ENCODE results near the gene RBMS3.
"Not testable (repeated sequence)": the region's sequence is repeated elsewhere in the genome, so short reads cannot be mapped to it uniquely, and the experiment has no call there.

Gene RBMS3

GRCh38 chr3:29339016-29339833, 58.4 kb downstream of the RBMS3 start:
- DNase-seq (ENCODE audit: low spot score): no peak

- no peak for DNase-seq (ENCODE audit: low spot score)
These were observed 63.3 kb downstream of the RBMS3 start for GRCh38 chr3:29344154-29344553.

DNA sequence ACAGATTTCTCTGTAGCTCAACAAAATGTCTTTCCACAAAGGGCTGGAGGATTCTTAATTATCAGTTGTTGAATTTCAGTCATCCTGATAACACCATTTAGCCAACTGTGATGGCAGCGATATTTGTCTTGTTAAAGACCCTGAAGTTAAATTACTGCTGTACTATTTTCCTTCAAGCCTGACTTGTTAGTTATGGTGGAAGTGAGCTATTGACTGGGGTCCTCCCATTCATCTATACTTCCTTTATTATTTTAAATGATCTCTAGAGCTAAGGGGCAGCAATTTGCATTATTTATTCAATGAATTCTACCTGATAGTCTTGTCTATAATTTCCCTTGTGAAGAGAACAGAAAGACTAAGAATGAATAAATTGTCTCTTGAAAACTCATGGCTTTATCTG, 64.1 kb downstream of the RBMS3 start:
- DNase-seq (ENCODE audit: low spot score): no peak

- no peak for DNase-seq (ENCODE audit: low spot score)
These were observed 64.8 kb downstream of the RBMS3 start for GRCh38 chr3:29345516-29346300.

DNA sequence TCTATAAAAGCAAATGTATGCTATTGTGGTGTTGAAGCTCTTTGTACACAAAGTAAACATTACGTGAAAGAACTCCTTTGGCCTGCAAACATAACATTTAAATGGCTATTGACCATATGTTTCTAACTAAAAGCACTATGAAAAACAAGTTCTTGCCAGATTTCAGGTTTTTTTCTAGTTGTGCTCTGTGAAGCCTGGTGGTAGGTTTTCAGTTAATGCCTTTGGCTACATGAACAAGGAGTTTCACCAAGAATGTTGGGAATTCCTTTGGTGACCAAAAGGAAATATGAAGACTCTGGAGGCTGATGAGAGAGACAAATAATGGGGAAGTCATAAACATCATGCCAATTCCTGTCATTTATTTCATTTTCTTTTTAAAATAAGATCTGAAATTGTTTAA, 66.0 kb downstream of the RBMS3 start:
- DNase-seq (ENCODE audit: low spot score): no peak

DNA sequence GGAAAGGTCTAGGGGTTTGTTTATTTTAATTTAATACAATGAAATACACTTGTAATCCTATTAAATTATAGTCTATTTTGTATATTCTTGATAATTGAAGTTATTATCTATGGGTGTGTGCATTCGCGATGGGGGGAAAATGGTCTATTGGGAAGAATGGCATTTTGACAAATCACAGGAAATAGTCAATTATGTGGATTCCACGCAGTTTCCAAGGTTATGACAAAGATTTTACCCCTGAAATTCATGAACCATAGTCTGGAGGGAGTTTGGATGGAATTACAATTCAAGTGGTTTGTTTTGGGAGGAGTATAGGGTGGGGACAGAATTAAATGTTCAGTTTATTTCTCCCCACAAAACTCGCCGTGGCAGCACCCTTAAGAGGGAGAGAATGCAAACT, 66.5 kb downstream of the RBMS3 start:
- no peak for DNase-seq (ENCODE audit: low spot score)

DNA sequence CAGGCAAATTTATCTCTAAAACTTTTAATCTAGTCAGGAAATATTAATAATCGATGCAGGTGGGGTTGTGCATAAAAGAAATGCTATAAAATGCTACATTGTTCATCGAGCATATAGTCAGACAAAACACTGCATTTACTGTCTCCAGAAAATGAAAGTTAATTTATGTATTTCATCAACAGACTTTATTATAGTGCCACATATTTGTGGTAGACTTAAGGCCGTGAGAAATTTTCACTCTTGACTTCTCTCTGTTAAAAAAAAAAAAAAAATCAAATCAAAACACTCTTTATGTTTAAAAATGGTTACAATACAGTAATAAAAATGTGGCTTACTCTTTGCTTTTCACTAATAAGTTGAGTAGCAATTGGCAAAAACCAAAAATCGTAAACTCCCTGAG, 67.4 kb downstream of the RBMS3 start:
- no peak for DNase-seq (ENCODE audit: low spot score)

GRCh38 chr3:29349049-29349448, 68.2 kb downstream of the RBMS3 start:
- DNase-seq (ENCODE audit: low spot score): no peak

GRCh38 chr3:29353807-29354206, 72.9 kb downstream of the RBMS3 start:
- DNase-seq (ENCODE audit: low spot score): no peak

- no peak for DNase-seq (ENCODE audit: low spot score)
These were observed 74.0 kb downstream of the RBMS3 start for GRCh38 chr3:29354894-29355293.

DNA sequence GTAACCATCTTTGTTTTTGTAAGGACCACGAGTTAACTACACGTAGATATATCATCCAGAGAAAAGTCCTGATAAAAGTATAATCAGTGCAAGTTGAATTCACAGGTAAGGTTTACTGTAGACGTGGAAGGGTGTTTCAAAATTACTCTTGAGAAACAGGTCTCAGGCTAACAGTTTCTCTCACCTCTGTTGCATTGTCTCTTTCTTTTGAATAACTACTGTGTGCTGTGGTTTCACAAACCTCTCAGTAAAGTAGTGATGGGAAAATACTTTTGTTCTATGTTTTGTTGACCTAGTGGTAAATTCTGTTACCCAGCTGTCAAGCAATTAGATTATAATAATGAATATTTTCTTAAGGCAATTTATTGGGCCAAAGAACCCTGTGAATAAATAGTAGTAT, 75.2 kb downstream of the RBMS3 start:
- no peak for DNase-seq (ENCODE audit: low spot score)

DNA sequence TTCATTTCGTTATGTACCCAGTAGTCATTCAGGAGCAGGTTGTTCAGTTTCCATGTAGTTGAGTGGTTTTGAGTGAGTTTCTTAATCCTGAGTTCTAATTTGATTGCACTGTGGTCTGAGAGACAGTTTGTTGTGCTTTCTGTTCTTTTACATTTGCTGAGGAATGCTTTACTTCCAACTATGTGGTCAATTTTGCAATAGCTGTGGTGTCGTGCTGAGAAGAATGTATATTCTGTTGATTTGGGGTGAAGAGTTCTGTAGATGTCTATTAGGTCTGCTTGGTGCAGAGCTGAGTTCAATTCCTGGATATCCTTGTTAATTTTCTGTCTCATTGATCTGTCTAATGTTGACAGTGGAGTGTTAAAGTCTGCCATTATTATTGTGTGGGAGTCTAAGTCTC, 79.4 kb downstream of the RBMS3 start:
- DNase-seq (ENCODE audit: low spot score): not testable (repeated sequence)

GRCh38 chr3:29363110-29363509, 82.2 kb downstream of the RBMS3 start:
- no peak for DNase-seq (ENCODE audit: low spot score)

DNA sequence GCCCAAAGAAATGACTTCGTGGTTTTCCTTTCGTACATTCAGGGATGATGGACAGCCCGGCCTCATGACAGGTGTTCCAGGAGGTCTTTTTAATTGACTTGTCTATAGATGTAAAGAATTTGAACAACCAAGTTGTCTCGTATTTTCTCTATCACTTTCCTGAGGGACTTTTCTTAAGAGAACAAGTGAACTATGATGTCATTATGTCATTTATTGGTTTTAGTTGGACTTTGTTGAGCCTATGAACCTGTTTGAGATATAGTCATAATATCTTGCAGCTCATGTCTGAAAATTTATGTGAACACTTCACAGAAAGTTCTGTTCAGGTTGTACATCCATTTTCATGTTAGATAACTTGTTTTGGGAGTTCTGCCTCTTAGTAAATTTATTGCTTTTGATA, 89.2 kb downstream of the RBMS3 start:
- DNase-seq (ENCODE audit: low spot score): no peak

DNA sequence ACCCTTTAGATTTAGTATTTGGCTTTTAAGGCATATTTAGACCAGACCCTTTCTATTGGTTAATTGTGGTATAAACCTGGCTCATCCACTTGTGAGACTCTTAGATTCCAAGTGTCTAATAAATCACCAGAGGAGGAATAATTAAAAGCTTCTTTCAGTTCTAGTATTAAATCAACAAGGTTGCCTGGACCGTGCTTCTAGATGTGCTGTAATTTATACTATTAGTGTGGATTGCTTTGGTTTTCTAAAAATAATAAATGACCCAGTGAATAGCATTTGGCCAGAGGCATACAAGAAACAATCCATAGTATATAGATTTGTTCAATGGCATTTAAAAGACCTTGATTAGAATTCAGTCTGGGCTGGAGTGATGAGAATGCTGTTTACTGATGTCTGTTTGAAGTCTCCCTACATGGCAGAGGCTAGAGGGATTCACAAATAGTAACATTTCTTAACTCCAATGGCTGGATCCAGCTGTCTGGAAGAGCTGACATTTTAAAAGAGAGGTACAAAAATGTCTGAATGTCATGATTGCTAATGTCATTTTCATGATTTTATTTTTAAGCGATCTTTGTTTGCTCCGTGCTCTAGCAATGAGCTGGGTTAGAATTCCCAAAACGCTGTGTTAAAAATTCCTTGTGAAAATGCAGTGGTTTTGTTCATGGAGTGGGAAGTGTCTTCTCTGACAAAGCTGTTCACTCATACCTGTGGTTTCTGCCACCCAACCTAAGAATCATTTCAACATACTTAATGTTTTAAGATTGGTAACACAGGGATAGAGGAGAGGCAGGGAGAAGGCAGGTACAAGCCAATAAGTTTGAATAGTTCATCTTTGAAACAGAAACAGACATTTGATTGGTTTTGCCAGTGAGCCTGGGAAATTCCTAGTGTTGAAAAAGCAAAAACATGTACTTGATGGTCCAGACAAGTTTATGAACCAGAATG, 89.9 kb downstream of the RBMS3 start:
- no peak for DNase-seq (ENCODE audit: low spot score)

GRCh38 chr3:29373131-29373680, 92.3 kb downstream of the RBMS3 start:
- no peak for DNase-seq (ENCODE audit: low spot score)

DNA sequence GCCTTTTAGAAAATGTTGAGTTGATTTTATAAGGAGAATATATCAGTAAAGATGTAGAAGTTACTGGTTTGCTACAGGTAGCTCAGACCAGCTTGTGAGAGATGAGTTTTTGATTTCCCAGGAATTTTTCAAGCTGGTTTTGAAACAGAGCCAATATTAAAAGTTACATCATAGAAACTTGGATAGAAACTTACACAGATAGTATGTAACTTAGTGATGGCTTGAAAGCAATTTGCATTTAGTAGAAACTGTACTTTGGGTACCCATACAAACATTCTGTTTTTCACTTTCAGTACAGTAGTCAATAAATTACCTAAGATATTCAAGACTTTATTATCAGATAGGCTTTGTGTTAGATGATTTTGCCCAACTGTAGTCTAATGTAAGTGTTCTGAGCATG, 93.4 kb downstream of the RBMS3 start:
- no peak for DNase-seq (ENCODE audit: low spot score)

DNA sequence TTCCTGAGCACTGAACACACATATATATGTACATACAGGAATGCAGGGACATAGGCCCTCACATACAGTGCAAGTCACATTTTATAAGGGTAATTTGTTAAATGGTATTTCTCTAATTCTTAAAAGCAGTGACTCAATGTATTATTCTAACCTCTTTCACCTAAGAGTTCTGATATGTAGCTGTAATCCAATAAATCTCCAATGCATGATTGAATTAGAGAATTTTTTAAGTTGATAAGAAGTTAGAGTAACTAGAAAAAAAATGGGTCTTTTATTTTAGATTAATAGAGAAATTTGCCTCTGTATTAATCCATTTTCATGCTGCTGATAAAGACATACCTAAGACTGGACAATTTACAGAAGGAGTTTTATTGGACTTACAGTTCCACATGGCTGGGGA, 98.2 kb downstream of the RBMS3 start:
- DNase-seq (ENCODE audit: low spot score): no peak

DNA sequence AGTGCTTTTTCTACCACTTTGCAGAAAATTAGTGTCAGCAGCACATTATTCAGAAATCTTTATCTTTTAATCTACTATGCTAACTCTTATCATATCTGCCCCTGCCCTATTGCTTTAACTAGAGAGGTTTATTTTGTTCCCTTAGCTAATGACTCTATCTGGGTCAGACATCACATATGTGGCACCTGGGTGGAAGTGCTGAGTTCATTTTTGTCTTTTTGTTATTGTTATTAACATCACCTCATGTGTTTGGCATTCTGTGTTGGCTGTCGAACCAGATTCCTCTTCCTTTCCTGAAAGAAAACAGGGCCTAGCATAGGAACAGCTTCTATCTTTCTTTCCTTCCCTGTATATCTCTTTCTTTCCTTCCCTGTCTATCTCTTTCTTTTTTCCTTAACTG, 100.7 kb downstream of the RBMS3 start:
- no peak for DNase-seq (ENCODE audit: low spot score)

GRCh38 chr3:29382409-29382808, 101.5 kb downstream of the RBMS3 start:
- no peak for DNase-seq (ENCODE audit: low spot score)

DNA sequence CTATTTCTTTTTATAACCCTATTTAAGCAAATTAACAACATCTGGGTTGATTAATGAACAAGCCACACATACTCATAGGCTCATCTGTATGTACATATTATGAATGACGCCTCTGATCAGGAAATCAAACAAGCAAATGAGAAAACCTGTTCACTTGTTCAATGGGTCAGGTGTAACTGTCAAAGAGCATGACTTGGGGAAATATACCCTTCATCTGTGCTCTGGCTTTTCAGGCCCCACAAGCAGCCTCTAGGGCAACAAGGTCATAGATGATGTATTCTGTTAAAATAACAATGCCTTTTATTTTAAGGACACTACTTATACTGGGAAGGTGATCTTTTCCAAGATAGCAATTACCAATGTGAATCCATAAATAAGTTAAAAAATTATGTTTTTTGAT, 102.0 kb downstream of the RBMS3 start:
- DNase-seq (ENCODE audit: low spot score): no peak

DNA sequence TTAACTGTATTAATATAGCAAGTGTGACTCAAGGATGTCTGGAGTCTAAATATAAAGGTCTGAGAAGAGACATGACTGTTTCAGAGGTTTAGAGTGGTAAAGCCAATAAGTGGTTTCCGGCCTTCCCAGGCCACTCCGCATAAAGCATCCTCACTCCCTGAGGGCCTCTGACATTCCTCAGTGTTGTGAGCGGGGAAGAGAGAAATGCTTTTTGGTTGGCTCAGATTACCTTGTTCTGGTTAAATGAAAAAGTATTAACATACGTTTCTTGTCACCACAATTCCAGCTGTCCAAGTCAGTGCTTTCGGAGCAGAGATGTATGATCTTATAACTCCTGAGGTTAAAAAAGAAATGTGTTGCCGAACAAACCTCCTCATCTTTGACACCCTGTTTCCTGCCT, 103.8 kb downstream of the RBMS3 start:
- DNase-seq (ENCODE audit: low spot score): no peak
